ENCODE measurements around the gene UBAC2. TPM values are rescaled to one million over a fixed set of nuclear protein-coding genes. Genes with fewer than 3 reads are reported as not detected.

UBAC2 gene
- total and polyA plus RNA-seq, 2 of the 4 experiments (the other 2 are of a cell fraction) = 20.8 to 36.3 TPM

GRCh38 chr13:99301913-99302636, 101.4 kb downstream of the UBAC2 start (continued):
- TF ChIP-seq CTCF (conservative IDR thresholded peaks at IDR 0.05; ENCODE audit: low read depth, low read length) = no peak

All from IMR-90 (cell line).